NT2/D1 (cell line): ENCODE results near the gene DEDD2.

Experiments
- SUZ12 ChIP-seq: IDR thresholded peaks from 2 replicates; pipeline ENCODE4 v1.6.1; 2011; ENCODE audit not compliant: insufficient read length, insufficient read depth; ENCODE audit errors: extremely low read depth
- YY1 ChIP-seq: IDR thresholded peaks from 2 replicates; pipeline ENCODE4 v1.6.1; 2011; ENCODE audit not compliant: insufficient read length, insufficient read depth
- ZNF274 ChIP-seq: IDR thresholded peaks from 2 replicates; pipeline ENCODE4 v1.6.1; 2011; ENCODE audit warnings: mild to moderate bottlenecking, low read depth, low read length

DNA sequence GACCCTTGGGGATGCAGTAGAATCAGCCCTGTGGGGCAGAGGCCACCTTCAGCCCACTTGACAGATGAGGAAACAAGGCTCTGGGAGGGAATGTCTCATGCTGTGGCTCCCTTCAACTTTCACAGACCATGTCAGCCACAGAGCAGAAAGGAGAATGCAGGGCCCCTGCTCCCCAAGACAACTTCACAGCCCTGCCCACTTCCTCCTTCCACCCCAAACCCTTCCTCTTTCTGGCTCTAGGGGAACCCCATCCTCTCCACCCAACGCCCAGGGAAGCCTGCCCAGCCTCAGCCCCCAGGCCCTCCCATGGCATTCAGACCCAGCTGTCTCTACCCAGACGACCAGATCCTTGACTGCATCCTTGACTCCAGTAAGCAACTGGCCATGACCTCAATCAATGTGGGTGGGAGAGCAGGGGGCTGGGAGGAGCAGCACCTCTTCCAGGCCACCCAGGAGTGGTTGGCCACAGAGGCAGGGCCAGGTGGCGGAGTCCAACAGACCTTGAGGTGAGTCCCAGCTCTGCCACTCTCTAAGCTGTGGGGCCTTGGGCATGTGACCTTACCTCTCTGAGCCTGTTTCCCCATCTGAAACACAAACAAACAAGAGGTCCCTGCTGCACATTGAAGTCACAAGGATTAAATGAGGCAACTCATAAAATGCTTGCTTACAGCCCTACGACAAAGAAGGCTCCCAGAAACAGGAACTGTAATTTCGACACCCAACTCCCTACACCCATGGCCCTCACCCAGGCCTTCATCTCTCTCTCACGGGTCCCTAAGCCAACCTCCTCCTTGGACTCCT is 15.8 kb downstream of the DEDD2 start:
- TF ChIP-seq ZNF274 (no peak), SUZ12 (no peak), YY1 (no peak)
